SU-DHL-6 (cell line): ENCODE data around the gene ZNF776.

Experiments
- H2AFZ ChIP-seq: fragments of 200-600 bp; sonication (generic); 2 replicates; pipeline ENCODE4 v1.6.1; 2014; ENCODE audit warnings: low read depth, mild to moderate bottlenecking, moderate library complexity, mixed read lengths, antibody characterized with exemption, low read length; ENCODE audit not compliant: severe bottlenecking
- H3F3A ChIP-seq: fragments of 200-600 bp; shearing (Covaris generic); 2 replicates; pipeline ENCODE4 v1.6.0; 2016; ENCODE audit warnings: antibody characterized with exemption, mild to moderate bottlenecking; ENCODE audit not compliant: insufficient read depth
- H3K27ac ChIP-seq: fragments of 200-600 bp; sonication (generic); 2 replicates; pipeline ENCODE4 v1.5.1; 2016; ENCODE audit warnings: low read depth, mild to moderate bottlenecking, low read length, moderate library complexity, mixed read lengths
- H3K27me3 ChIP-seq: fragments of 200-600 bp; sonication (generic), shearing (Covaris generic); 2 replicates; pipeline ENCODE4 v1.6.0; 2014; ENCODE audit warnings: mild to moderate bottlenecking, low read length
- H3K36me3 ChIP-seq: fragments of 200-600 bp; sonication (generic); 2 replicates; pipeline ENCODE4 v1.6.1; 2014; ENCODE audit warnings: mild to moderate bottlenecking, low read length, mixed read lengths
- H3K4me2 ChIP-seq: fragments of 300-600, 200-600 bp; shearing (Covaris generic), sonication (generic); 2 replicates; pipeline ENCODE4 v1.6.0; 2014; ENCODE audit warnings: low read length, low read depth, mild to moderate bottlenecking; ENCODE audit not compliant: poor library complexity, severe bottlenecking
- H3K4me3 ChIP-seq: fragments of 200-600 bp; sonication (generic); 2 replicates; pipeline ENCODE4 v1.5.1; 2014; ENCODE audit warnings: antibody characterized with exemption, low read length, mild to moderate bottlenecking, mixed read lengths; ENCODE audit not compliant: insufficient read depth, poor library complexity, severe bottlenecking
- H3K79me2 ChIP-seq: fragments of 200-600 bp; sonication (generic); 2 replicates; pipeline ENCODE4 v1.6.1; 2014; ENCODE audit warnings: mild to moderate bottlenecking, low read length, moderate library complexity; ENCODE audit not compliant: insufficient read depth
- H3K9ac ChIP-seq: fragments of 200-600 bp; sonication (generic); 2 replicates; pipeline ENCODE4 v1.7.0; 2014; ENCODE audit warnings: mild to moderate bottlenecking, low read length
- H3K9me2 ChIP-seq: fragments of 200-600 bp; sonication (generic); replicated peaks from 2 replicates; pipeline ENCODE4 v1.6.1; 2014; ENCODE audit warnings: low read length; ENCODE audit not compliant: insufficient read depth
- H3K9me3 ChIP-seq: fragments of 200-600 bp; sonication (generic); 2 replicates; pipeline ENCODE4 v1.6.1; 2014; ENCODE audit warnings: low read length, mixed read lengths; ENCODE audit not compliant: insufficient read depth
- H4K20me1 ChIP-seq: fragments of 200-600 bp; sonication (generic); 2 replicates; pipeline ENCODE4 v1.6.1; 2014; ENCODE audit warnings: low read depth, mild to moderate bottlenecking, antibody characterized with exemption, low read length, moderate library complexity, mixed read lengths
- EZH2phosphoT487 ChIP-seq: fragments of 200-600 bp; sonication (generic), shearing (Covaris generic); conservative IDR thresholded peaks from 2 replicates; pipeline ENCODE4 v1.6.1; 2018; ENCODE audit warnings: mild to moderate bottlenecking, antibody characterized with exemption, low read length, moderate library complexity, mixed read lengths
- TF ChIP-seq, protein P1 (sequence below): fragments of 200-600 bp; sonication (generic); IDR thresholded peaks from one replicate; pipeline ENCODE4 v1.5.1; 2017; ENCODE audit warnings: antibody characterized with exemption, mild to moderate bottlenecking, low read length, moderate library complexity; ENCODE audit not compliant: insufficient read depth, poor library complexity, severe bottlenecking

ZNF776 gene

DNA sequence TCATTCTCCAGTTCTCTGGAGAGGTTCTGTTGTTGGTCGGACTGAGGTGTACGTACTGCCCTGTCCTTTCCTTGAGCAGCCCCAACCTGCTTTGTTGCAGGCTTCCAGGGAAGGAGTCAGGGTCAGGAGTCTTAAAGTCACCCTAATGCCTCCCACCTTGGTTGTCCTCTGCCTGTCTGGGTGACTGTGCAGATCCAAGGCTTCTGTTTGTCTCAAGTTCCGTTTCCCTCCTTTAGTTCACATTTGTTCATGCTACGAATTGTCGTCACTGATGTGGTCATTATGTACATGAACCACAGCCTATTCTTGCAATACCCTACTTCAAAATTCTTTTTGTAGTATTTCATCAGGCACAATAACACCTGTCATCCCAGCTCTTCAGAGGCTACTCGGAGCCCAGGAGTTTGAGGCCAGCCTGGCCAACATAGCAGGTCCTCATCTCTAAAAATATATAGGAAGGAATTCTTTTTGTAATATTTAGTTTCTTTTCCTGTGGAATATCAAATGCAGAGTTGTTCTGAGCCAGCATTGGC lies 30.2 kb downstream of the ZNF776 start:
- Histone ChIP-seq H3K36me3 (peaks cover 35% of the 10 kb centered on the region), H3K9ac (no peak overlapping the region), H2AFZ (no peak overlapping the region), H3F3A (peaks cover 3% of the 10 kb centered on the region; the same call in 1 of the 2 replicates), H3K4me2 (no peak overlapping the region), H3K27me3 (no peaks in the 10 kb centered on the region), H3K4me3 (no peak overlapping the region), H3K9me2 (no peaks in the 10 kb centered on the region), H4K20me1 (0 out of 2 replicates have a peak, but pooled peaks cover 3% of the 10 kb centered on the region), H3K9me3 (no peaks in the 10 kb centered on the region), H3K27ac (no peak overlapping the region), H3K79me2 (peaks cover 95% of the 10 kb centered on the region)
- TF ChIP-seq, protein P1, sequence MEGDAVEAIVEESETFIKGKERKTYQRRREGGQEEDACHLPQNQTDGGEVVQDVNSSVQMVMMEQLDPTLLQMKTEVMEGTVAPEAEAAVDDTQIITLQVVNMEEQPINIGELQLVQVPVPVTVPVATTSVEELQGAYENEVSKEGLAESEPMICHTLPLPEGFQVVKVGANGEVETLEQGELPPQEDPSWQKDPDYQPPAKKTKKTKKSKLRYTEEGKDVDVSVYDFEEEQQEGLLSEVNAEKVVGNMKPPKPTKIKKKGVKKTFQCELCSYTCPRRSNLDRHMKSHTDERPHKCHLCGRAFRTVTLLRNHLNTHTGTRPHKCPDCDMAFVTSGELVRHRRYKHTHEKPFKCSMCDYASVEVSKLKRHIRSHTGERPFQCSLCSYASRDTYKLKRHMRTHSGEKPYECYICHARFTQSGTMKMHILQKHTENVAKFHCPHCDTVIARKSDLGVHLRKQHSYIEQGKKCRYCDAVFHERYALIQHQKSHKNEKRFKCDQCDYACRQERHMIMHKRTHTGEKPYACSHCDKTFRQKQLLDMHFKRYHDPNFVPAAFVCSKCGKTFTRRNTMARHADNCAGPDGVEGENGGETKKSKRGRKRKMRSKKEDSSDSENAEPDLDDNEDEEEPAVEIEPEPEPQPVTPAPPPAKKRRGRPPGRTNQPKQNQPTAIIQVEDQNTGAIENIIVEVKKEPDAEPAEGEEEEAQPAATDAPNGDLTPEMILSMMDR, result no peak
- no peak for TF ChIP-seq EZH2phosphoT487

DNA sequence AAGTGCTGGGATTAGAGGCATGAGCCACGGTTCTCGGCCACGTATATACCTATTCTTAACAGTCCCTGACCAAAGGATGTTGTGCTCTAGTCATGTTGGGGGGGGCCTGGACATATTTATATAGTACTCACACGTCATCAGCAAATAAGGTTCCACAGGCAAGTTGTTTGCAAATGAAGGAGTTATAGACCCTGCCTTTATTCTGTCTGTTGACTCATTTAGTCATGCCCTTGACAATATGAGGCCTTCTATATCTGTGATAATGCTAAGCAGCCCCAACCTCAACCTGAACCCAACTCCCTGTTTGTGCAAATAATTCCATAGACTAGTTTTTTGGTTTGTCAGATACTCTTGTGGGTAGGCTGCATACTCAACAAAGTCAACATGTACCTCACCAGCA lies 31.7 kb downstream of the ZNF776 start:
- H3K9ac ChIP-seq, result no peak overlapping the region

DNA sequence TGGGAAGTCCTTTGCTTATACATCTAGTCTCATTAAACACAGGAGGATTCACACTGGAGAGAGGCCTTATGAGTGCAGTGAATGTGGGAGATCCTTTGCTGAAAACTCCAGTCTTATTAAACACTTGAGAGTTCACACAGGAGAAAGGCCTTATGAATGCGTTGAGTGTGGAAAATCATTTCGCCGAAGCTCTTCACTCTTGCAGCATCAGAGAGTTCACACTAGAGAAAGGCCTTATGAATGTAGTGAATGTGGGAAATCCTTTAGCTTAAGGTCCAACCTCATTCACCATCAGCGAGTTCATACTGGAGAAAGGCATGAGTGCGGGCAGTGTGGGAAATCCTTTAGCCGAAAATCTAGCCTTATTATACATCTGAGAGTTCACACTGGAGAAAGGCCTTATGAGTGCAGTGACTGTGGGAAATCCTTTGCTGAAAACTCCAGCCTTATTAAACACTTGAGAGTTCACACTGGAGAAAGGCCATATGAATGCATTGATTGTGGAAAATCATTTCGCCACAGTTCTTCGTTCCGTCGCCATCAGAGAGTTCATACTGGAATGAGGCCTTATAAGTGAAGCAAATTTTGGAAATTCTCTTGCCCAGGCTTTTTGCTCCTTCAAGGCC lies 32.7 kb downstream of the ZNF776 start:
- TF ChIP-seq EZH2phosphoT487, result no peak
- TF ChIP-seq, protein P1, result no peak
- no peaks in the 10 kb centered on the region for H3K27me3 ChIP-seq
- no peaks in the 10 kb centered on the region for H3K9me3 ChIP-seq
- no peaks in the 10 kb centered on the region for H3K9me2 ChIP-seq
- H3K36me3 ChIP-seq, result peaks cover 29% of the 10 kb centered on the region
- 0 out of 2 replicates have a peak, but pooled peaks cover 3% of the 10 kb centered on the region for H4K20me1 ChIP-seq
- H3K27ac ChIP-seq, result no peak overlapping the region
- no peak overlapping the region for H3K9ac ChIP-seq
- H3K4me2 ChIP-seq, result no peak overlapping the region
- no peak overlapping the region for H3K4me3 ChIP-seq
- H3K79me2 ChIP-seq, result peaks cover 83% of the 10 kb centered on the region
- H2AFZ ChIP-seq, result no peak overlapping the region
- peaks cover 3% of the 10 kb centered on the region; the same call in 1 of the 2 replicates for H3F3A ChIP-seq

More for the DNA sequence above, 31.7 kb downstream of the ZNF776 start:
- H4K20me1 ChIP-seq, result 0 out of 2 replicates have a peak, but pooled peaks cover 3% of the 10 kb centered on the region
- no peaks in the 10 kb centered on the region for H3K9me2 ChIP-seq
- H3K36me3 ChIP-seq, result peaks cover 29% of the 10 kb centered on the region
- H3K27me3 ChIP-seq, result no peaks in the 10 kb centered on the region
- H2AFZ ChIP-seq, result no peak overlapping the region
- peaks cover 3% of the 10 kb centered on the region; the same call in 1 of the 2 replicates for H3F3A ChIP-seq
- H3K27ac ChIP-seq, result no peak overlapping the region
- H3K4me2 ChIP-seq, result no peak overlapping the region
- no peak overlapping the region for H3K4me3 ChIP-seq
- no peaks in the 10 kb centered on the region for H3K9me3 ChIP-seq
- TF ChIP-seq, protein P1, result no peak
- no peak for TF ChIP-seq EZH2phosphoT487
- H3K79me2 ChIP-seq, result peaks cover 86% of the 10 kb centered on the region
